Lower leg skin (tissue), 3 donors: ENCODE data around the gene TFDP1.

ENCODE experiments used
- POLR2A ChIP-seq, 2 donors: fragments of 450-650 bp; IDR thresholded peaks; one replicate each; pipeline ENCODE4 v1.6.1; 2016 to 2017; ENCODE audit warnings: antibody characterized with exemption in 2 of 2, mild to moderate bottlenecking in 1 of 2, moderate library complexity in 1 of 2
- TF ChIP-seq, protein P1 (sequence below), 3 donors: fragments of 450-650 bp; IDR thresholded peaks; one replicate each; pipeline ENCODE4 v1.5.1; 2016; ENCODE audit warnings: antibody characterized with exemption in 3 of 3, mild to moderate bottlenecking in 3 of 3, moderate library complexity in 2 of 3

GRCh38 chr13:113561417-113562084, 23.0 kb upstream of the TFDP1 start:
- TF ChIP-seq, protein P1, sequence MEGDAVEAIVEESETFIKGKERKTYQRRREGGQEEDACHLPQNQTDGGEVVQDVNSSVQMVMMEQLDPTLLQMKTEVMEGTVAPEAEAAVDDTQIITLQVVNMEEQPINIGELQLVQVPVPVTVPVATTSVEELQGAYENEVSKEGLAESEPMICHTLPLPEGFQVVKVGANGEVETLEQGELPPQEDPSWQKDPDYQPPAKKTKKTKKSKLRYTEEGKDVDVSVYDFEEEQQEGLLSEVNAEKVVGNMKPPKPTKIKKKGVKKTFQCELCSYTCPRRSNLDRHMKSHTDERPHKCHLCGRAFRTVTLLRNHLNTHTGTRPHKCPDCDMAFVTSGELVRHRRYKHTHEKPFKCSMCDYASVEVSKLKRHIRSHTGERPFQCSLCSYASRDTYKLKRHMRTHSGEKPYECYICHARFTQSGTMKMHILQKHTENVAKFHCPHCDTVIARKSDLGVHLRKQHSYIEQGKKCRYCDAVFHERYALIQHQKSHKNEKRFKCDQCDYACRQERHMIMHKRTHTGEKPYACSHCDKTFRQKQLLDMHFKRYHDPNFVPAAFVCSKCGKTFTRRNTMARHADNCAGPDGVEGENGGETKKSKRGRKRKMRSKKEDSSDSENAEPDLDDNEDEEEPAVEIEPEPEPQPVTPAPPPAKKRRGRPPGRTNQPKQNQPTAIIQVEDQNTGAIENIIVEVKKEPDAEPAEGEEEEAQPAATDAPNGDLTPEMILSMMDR (IDR thresholded peaks at IDR 0.05), result no peak
- no peak for TF ChIP-seq POLR2A (IDR thresholded peaks at IDR 0.05)
